NCI-H748 (cell line): ENCODE data around the gene NMNAT2.
"Not testable (repeated sequence)": the region's sequence is repeated elsewhere in the genome, so short reads cannot be mapped to it uniquely, and the experiment has no call there.

Source experiments
- DNase-seq: peaks from one replicate; lab custom pipeline; 2025; ENCODE audit not compliant: unreplicated experiment; lab: John Stamatoyannopoulos, UW

The NMNAT2 gene

GRCh38 chr1:183240853-183241252 is 177.3 kb downstream of the NMNAT2 start:
- not testable (repeated sequence) for DNase-seq

DNA sequence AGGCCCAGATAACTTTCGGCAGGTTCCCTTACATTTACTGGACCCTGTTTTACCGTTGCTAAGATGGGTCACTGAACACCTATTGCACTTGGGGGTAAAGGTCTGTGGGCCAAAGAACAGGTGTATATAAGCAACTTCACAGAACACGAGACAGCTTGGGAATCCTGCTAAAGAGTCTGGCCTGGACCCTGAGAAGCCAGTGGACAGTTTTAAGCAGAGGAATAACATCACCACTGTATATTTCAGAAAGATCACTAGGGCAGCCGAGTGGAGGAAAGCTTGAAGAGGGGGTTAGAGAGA is 177.7 kb downstream of the NMNAT2 start:
- DNase-seq: no peak

- DNase-seq: no peak
These were observed 178.2 kb downstream of the NMNAT2 start for GRCh38 chr1:183239793-183240525.

DNA sequence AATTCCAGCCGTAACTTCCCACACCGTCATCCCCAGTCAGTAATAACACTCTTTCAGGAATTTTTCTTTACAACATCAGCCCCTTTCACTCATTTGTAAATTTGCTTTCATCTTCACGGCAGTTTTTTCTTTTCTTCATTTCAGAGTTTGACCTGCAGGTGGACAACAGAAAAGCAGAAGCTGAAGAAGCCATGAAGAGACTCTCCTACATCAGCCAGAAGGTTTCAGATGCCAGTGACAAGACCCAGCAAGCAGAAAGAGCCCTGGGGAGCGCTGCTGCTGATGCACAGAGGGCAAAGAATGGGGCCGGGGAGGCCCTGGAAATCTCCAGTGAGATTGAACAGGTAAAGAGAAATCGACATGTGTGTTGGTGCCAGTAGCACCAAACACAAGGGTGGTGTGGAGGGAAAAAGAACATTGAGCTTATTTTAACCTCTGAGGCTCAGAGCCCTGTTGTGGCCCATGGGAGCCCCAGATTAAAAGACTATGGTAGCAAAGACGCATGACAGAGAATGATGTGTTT is 178.9 kb downstream of the NMNAT2 start:
- no peak for DNase-seq

DNA sequence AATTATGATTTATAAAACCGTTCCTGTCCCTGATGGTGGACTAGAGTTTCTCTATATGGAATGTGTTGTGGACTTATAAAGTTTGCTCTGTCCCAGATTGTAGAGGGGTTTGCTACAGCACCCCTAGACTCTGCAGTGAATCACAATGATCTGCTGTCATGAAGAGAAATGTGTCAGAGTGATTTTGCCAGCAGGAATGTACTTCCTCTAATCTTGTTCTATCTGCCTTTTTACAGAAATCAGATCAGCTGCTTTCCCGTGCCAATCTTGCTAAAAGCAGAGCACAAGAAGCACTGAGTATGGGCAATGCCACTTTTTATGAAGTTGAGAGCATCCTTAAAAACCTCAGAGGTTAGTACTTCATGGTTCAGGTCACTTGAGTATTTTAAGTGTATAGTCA is 180.1 kb downstream of the NMNAT2 start:
- no peak for DNase-seq

DNA sequence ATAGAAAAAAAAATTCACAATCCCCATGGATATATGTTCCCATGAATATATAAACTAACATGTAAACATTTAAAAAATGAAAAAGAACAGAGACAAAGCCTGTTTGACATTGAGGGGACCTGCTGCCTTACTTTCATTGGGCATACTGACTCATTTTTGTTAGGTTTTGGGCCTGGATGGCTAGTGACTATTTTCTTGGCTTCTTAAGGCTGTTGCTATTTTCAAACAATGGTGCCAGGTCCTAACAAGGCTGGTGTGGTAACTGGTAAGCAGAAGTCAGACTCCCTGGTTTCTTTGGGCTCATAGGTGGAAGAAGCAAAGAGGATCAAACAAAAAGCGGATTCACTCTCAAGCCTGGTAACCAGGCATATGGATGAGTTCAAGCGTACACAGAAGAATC is 181.1 kb downstream of the NMNAT2 start:
- DNase-seq: no peak

DNA sequence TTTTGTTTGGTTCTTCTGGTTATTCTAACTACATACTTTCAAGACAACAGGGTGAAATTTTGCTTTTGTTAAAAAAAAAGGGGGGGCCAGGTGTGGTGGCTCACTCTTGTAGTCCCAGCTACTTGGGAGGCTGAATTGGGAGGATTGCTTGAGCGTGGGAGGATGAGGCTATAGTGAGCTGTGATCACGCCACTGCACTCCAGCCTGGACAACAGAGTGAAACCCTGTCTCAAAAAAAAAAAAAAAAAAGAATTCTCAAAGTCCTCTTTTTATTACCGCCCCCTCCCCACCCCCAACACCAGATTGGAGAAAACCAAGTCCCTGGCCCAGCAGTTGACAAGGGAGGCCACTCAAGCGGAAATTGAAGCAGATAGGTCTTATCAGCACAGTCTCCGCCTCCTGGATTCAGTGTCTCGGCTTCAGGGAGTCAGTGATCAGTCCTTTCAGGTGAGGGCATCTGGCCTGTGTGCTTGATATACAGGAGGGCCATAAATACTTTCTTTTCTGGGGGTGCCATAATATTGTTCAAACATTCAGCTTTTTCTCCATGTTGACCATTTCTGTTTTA is 181.9 kb downstream of the NMNAT2 start:
- DNase-seq: no peak

- no peak for DNase-seq
These were observed 182.7 kb downstream of the NMNAT2 start for GRCh38 chr1:183235503-183235902.

GRCh38 chr1:183234660-183235476 is 183.3 kb downstream of the NMNAT2 start:
- DNase-seq: peak; percentile 52

- no peak for DNase-seq
These were observed 185.1 kb downstream of the NMNAT2 start for GRCh38 chr1:183233113-183233512.

GRCh38 chr1:183231545-183231944 is 186.6 kb downstream of the NMNAT2 start:
- DNase-seq: no peak

- no peak for DNase-seq
These were observed 187.8 kb downstream of the NMNAT2 start for GRCh38 chr1:183230413-183230812.

DNA sequence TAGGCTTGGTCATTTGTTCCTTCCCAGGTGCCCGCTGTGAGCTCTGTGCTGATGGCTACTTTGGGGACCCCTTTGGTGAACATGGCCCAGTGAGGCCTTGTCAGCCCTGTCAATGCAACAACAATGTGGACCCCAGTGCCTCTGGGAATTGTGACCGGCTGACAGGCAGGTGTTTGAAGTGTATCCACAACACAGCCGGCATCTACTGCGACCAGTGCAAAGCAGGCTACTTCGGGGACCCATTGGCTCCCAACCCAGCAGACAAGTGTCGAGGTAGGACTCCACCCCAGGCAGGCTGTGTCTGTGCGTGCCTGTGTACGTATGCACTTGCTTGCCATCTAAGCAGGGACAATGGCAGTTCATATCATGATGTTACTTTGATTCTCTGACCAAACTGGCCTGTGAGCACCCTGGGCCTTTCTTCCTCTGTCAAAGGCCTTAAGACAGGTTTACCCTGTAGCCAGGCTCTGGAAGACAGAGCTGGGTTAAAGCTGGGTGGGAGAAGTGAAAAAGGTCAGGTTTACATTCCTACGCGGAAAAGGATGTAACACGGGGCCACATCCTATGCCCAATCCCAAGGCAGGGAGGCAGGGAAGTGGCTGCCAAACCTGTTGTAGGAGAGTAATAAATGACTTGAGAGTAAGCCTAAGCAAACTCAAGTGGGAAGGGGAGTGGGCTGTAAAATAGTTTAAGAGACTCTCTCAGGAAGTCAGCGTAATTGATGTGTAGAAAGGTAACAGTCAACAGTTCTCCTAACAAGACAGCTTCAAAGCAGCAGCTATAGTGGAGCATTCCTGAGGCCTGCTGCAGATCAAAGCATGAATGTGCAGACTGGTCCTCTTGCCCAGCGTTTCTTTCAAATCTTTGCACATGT is 189.6 kb downstream of the NMNAT2 start:
- DNase-seq: no peak

GRCh38 chr1:183227422-183228346 is 190.5 kb downstream of the NMNAT2 start:
- DNase-seq: peak; percentile 16

GRCh38 chr1:183226963-183227362 is 191.2 kb downstream of the NMNAT2 start:
- peak; percentile 16 for DNase-seq

DNA sequence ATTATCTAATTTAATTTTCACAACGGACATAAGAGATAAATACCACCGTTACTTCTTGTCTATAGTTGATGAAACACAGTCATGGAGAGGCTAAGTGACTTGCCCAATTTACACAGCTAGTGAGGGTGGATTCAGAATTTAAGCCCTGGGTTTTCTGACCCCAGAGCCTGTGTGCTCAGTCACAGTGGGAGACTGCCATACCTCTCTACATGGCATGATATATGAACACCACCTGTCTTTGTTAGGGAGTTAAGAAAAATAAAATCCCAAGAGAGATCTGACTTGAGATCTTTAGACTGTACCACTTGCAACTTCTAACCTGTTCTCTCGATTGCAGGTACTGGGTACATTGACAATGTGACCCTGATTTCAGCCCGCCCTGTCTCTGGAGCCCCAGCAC is 191.8 kb downstream of the NMNAT2 start:
- DNase-seq: no peak

DNA sequence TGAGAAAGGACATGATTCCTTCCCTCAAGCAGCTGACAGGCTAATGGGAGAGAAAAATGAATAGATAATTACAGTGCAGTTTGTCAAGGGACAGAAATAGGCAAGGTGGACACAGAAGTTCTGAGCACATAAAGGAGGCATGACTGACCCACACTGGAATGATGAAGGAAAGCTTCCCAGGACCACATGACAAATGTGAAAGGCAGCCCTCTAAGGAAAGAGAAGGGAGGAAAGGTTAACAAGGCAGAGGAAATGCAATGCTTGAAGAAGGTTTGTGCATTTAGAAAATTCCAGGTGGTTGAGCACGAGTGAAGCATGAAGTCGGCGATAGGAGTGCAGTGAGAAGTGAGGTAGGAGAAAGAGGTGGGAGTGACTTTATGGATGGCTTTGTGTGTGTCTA is 194.7 kb downstream of the NMNAT2 start:
- DNase-seq: no peak

DNA sequence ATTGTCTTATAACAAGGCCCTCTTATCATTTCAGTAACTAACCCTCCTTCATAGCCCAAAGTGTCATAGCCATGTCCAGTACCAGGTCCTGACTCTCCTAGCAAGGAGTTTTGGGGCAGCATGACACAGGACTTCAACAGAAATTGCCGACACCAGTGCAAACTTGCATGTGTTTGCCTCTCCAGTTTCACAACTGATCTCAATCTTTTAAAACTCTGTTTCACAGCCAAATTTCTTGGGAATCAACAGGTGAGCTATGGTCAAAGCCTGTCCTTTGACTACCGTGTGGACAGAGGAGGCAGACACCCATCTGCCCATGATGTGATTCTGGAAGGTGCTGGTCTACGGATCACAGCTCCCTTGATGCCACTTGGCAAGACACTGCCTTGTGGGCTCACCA is 195.3 kb downstream of the NMNAT2 start:
- DNase-seq: no peak

- DNase-seq: peak; percentile 12
These were observed 198.6 kb downstream of the NMNAT2 start for GRCh38 chr1:183219616-183220009.
